Fibroblast of peridontal ligament (primary cell): ENCODE measurements around the gene DYNLL1.
A peak's percentile ranks its signal among the peaks of the same experiment; 100 is the strongest.
"Not testable (repeated sequence)": the region's sequence is repeated elsewhere in the genome, so short reads cannot be mapped to it uniquely, and the experiment has no call there.

Experiments
- DNase-seq: peaks from one replicate; pipeline ENCODE4 v3.0.0-alpha.2; 2010; ENCODE audit errors: extremely low read depth

The DYNLL1 gene

DNA sequence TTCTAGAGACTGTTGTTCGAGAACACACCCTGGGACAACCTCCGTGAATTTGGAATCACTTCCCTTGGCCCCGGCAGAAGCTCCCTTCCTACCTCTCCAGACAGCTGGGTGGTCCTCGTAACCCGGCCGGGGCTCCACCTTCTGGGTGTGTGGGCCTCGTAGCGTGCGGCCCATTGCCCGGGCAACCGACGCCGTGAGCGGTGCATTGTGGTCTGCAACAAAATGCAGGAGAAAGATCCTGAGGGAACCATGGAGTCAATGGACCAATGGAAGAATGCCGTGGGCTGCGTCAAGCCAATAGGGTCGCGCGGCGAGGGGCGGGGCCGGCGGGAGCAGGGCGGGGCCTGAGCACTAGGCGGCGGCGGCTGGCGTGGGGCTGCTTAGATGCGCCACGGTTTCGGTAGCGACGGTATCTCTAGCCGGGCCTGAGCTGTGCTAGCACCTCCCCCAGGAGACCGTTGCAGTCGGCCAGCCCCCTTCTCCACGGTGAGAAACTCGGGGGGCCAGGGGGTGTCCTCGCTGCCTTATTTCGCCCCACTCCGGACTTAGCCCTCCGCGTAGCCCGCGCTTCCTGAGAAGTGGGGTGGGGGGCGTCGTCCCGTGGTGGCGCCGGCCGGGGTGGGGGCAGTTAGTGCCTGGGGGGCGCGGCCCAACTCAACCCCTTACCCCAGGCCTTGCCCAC lies at the start of gene DYNLL1:
TSS of gene DYNLL1 (plus strand) at position 383 of the 682 bp plus-strand sequence. CDS start 309 bp downstream, outside the sequence.
- peak; percentile 95 for DNase-seq

DNA sequence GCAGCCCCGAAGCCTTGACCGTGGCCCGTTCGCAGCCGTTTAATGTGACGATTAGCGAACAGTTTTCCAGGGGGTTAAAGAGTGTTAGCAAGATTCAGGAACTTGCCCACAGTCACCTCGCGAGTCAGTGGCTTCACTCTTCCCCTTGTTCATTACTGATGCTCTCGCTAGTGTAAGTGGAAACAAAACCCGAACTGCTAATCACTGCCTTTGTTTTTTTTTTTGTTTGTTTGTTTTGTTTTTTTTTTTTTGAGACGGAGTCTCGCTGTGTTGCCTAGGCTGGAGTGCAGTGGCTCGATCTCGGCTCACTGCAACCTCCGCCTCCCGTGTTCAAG lies 49.1 kb upstream of the DYNLL1 start:
- DNase-seq = not testable (repeated sequence)

DNA sequence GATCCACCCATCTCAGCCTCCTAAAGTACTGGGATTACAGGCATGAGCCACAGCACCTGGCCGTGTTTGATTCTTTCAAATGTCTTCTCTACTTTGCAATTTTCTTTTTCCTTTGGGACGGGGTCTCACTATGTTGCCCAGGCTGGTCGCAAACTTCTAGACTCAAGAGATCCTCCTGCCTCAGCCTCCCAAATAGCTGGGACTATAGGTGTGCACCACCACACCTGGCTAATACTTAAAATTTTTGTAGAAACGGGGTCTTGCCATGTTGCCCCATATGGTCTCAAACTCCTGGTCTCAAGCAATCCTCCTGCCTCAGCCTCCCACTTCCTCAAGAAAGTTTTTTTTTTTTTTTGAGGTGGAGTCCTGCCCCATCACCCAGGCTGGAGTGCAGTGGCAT lies 47.9 kb upstream of the DYNLL1 start:
- no peak for DNase-seq

DNA sequence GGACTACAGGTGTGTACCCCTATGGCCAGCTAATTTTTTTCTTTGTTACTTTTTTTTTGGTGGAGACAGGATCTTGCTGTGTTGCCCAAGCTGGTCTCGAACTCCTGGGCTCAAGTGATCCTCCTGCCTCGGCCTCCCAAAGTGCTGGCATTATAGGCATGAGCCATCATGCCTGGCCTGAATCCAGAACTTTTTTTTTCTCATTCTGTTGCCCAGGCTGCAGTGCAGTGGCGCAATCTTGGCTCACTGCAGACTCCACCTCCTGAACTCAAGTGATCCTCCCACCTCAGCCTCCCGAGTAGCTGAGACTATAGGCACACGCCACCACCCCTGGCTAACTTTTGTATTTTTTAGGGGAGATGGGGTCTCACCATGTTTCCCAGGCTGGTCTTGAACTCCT lies 43.4 kb upstream of the DYNLL1 start:
- not testable (repeated sequence) for DNase-seq

DNA sequence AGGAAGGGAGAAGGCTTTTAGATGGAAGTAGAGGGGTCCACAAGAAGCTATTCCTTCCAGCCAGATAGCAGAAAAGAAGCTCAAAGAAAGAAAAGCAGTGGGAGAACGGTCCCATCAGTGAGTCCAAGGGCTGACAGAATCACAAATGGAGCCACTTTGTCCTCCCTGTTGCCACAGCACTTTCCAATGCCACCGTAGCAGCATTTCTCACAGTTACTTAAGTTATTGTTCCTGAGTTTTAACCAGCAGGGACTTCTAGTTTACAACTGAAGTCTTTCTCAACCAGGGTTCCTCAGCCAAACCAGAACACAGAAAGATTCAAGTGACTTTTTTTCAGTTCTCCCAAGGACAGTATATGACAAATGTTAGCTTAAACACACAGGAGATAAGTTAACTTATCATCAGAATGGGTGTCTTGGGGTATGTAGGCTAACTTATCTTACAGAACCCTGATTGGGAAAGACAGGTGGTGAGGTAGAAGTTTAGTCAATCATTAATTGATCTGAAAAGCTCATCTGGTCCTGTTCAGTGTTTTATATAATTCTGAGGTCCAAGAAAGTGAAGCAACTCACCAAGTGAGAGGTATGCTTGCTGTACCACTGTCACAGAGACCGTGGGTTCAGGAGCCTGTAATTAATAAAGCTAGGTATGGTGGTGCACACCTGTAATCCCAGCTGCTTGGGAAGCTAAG lies 42.7 kb upstream of the DYNLL1 start:
- no peak for DNase-seq

DNA sequence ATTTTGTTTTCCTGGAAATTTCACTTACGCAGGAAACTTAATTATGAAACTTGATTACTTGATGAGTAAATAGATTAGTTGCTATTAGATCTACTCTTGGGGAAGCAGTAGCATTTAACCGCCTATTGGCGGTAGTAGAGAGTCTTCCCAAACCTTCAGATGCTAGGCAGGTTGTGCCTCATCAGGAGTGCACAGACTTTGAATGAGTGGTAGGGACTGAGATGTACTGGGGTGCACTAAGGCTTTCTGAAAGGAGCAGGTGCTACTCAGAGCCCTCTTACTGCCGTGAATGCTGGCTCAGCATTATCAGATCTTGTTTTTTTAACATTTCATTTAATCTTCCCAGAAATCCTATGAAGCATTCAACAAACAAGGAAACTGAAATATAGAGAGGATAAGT lies 41.9 kb upstream of the DYNLL1 start:
- peak; percentile 21 for DNase-seq

DNA sequence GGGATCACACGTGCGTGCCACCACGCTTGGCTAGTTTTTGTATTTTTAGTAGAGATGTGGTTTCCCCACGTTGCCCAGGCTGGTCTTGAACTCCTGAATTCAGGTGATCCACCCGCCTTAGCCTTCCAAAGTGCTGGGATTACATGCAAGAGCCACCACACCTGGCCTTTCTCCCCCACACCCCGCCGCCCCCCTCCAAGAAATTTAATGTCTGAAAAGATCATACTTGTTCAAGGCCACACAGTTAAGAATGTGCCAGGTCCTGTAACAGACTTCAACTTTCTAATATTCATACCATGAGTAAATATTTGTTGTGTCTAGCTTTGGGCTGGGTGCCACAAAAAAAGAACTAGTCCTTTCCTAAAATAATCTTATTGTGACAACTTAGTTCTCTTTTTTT lies 40.6 kb upstream of the DYNLL1 start:
- no peak for DNase-seq

DNA sequence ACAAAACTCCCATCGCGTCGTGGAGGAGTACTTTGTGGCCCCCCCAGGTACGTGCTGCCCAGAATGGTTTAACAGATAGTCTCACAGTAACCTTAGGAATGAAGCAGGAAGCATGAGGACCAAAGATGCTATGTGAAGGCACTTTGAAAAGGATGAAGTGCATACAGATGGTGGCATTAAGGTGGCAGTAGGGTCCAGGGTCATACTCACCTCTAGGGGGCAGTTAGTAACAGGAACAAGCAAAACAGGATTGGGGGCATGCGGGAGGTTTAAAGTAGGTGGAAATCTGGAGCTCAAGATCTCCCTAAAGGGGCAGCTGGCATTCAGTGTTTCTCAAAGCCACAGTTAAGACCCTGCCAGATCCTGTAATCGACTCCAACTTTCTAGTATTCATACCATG lies 38.8 kb upstream of the DYNLL1 start:
- DNase-seq = no peak

DNA sequence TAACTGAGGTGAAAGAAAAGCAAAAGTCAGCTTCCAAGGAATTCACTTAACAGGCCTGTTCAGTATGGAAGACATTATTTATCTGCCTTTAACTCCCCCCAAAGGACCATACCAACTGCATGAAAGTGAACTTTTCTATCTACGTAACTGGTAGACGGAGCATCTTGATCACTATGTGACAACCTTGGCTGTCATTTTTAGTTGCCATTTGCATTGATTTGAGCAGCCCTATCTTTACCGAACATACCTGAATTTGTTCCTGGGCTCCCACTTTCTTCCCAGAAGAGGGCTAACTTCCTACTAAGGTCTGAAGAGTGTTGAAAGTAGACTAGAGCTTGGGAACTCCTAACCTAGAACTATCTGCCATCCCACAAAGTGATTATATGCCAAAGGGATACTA lies 35.8 kb upstream of the DYNLL1 start:
- no peak for DNase-seq

DNA sequence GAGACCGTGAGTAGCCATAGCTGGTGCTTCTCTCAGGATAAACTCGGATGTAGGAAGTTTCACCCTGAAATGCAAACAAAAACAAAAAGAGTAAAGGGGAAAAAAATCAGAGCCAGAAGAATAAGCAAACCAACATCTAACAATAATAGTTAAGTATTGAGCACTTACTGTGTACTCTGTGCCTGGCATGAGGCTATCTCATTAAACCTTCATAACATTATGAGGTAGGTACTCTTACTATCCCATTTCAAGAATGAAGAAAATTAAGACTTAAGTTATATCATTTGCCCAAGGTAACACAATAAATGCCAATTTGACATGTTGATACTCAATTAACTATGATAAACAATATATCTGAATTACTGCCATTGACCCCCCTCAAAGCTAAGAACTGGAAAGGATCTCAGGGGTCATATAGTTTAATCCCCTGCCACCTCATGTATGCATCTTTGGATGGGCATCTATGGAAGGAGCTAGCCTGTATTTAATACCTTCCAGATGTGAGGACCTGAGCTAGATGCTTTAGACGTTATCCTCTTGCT lies 33.7 kb upstream of the DYNLL1 start:
- no peak for DNase-seq

DNA sequence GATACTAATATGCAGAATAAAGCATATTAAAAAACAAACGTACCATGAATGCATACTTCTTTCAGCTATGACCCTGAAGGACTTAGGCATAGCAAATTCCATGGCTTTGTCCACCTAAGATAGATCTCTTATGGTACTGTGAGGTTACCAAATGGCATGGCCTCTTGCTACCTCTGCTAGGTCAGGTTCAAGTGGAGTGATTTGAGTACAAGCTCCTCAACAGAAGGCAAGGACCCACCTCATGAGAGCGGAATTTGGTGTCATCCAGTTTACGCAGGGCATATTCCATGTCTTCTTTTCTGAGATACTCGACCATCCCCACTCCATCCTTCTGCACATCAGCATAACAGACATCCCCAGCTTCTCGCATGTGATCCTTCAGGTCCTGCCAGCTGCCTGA lies 32.2 kb upstream of the DYNLL1 start:
- no peak for DNase-seq

DNA sequence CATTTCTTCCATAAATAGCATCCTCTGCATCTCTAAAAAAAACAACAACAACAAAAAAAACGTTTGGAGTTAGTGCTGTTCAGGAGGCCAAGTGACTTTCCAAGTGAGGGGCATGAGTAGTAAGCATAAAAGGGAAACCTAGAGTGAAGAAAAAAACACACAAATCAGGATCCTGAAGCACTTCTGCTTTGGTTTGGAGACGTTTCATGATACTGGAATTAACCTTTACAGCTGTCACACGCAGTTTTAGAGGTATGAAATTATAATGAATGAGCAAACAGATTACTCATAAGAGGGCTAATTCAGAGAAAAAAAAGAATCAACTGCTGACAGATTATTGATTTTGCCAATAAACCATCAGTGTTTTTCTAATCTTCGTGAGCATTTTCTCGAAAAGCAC lies 30.2 kb upstream of the DYNLL1 start:
- no peak for DNase-seq

DNA sequence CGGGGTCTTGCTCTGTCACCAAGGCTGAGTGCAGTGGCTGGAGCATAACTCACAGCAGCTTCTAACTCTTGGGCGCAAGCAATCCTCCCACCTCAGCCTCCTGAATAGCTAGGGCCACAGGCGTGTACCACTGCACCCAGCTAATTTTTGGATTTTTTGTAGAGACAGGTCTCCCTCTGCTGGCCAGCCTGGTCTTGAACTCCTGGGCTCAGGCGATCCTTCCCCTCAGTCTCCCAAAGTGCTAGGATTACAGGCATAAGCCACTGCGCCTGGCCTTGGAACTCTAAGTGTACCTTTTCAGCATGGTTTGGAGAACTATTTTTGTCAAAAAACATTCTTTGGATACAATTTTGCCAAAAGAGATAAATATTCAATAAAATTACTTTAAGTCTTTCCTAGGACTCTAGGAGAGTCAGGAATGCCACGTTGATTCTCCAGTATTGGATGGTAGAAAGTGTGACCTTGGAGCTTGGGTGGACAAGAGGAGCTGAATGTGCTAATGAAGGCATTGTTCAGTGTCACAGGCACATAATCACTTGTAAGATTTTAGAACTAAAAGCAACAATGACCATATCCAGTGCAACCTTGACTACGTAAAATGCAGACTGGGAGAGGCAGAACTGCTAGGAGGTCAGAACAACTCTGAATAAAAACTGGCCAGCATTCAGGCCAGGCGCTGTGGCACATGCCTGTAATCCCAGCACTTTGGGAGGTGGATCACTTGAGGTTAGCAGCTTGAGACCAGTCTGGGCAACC lies 29.2 kb upstream of the DYNLL1 start:
- peak; percentile 57 for DNase-seq

DNA sequence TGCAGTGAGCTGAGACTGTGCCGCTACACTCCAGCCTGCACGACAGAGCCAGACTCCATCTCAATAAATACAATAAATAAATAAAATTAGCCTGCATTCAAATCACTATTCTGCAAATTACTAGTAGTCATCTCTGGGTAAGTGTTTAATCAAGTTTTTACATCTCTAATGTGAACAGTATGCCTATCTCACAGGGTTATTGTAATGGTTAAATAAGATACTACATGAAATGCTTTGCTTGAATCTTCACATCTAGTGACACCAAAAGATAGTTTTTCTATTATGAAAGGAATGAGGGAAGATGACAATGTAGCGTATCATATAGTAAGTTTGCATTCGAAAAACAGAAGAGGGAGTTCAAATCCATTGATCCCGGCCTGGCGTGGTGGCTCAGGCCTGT lies 28.5 kb upstream of the DYNLL1 start:
- no peak for DNase-seq

DNA sequence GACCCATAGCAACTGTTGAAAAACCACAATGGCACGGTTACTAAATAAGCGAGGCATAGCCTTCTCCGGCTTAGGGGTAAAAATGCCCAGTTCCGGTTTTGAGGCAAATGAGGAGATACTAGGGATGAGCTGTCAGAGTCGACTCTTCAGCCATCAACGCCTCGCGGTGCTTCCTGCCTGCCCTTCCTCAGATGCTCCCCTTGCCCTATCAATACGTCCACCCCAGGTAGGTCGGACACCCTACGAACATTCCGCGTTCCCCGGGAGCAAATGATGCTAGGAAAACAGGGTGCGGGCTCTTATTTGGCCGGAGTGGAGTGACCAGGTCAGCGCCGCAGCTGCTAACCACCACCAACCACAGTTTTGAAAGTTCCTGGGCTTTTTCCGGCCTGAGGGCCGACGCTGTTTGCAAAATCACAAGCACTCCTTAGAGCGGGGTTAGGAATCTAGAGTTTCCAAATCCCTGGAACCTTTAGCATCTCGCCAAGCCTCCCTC lies 27.5 kb upstream of the DYNLL1 start:
- DNase-seq = peak; percentile 69

DNA sequence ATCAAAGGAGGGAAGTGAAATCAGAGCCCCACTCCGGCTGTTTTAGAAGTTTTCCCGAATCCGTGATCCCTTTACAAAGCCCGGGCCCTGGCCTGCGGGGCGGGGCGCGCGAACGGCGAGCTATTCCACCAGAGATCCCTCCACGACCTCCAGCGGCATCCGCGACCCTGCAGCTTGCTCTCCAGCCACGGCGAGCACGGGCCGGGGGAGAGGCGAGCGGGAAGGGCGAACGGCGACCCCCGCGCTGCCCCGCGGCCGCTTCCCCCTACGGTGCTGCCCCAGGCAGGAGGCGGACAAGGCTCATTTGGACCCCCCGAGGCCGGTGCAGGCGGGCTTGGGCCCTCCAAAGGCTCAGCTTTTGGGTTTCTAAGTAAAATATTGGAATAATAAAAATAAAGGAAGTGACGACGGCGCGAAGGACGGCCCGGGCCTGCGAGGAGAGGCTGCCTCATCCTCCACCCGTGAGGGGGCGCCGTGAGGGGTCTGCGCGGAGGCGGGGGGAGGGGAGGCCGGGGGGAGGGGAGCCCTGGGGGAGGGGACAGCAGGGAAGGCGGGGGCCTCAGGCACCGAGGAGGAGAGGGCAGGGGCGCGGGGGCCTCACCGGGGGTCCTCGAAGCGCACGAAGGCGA lies 27.0 kb upstream of the DYNLL1 start:
- DNase-seq = peak; percentile 23

DNA sequence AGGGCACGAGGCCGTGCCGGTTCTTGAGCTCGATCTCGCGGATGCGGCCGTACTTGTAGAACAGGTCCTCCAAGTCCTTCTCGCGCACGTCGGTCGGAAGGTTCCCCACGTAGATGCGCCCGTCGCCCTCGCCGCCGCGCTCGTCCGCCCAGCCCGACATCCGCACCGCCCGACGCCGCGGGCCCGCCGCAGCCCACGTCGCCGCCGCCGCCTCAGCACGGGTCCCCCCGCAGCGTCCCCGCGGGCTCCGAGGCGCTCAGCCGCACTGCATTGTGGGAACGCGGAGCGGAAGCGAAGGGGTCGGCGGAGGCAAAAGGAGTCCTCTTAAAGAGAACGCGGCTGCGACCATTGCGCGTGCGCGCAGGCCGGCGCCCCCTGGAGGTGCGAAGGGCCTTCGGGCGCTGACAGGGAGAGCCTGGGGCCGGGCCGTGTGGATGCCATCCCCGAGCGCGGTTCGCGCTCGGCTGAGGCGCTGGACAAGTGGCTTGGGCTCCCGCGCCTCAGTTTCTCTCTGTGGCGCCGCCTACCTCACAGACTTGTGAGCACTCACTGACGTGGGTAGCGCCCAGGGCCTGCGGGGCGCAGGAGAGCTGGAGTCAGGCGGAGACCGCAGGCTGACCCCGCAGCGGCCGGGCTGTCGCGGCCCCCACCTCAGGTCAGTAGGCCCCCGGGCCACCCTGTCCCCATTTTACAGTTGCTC lies 26.3 kb upstream of the DYNLL1 start, which contains the start of gene SRSF9:
TSS of gene SRSF9 (minus strand) at position 299 of the 700 bp plus-strand sequence. CDS start at position 160, 139 bp downstream.
- DNase-seq = peak; percentile 97

DNA sequence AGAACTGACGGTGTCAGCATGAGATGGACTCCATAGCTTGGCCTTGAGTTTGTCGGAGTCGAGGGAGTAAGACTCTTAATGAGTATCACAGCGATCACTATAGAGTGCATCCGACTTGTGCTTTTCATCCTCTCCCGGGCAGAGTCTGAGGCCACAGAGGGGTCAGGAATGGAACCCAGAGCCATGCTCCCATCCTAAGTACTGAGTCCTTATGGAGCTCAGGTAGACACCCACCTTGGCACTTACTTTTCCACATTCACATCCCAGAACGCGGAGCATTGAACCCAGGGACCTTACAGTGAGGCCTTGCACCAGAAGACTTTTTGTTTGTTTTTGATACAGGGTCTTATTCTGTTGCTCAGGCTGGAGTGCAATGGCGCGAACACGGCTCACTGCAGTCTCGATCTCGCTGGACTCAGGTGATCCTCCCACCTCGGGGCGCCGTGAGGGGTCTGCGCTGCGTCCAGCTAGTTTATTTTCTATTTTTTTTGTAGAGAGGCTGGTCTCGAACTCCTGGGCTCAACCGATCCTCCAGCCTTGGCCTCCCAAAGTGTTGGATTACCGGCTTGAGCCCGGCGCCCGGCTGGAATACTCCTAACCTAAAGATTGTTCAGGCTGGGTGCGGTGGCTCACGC lies 25.6 kb upstream of the DYNLL1 start:
- DNase-seq = peak; percentile 37

DNA sequence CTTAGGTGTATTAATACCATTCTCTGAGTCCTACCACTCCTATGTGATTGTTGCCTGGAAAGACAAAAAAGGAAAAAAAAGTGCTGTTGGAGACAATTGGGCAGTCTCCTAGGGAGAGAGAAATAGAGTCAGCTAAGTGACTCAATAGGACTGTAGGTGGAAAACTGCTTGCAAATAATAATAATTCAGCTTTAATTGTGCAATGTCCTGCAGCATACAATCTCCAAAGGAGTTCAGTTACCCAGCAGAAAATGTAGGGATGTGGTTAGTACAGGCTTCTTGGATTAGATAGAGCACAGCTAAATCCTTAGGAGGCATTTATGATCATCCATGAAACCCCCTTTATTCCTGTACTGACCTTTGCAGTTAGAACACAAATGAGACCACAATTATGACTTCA lies 23.4 kb upstream of the DYNLL1 start:
- DNase-seq = no peak

DNA sequence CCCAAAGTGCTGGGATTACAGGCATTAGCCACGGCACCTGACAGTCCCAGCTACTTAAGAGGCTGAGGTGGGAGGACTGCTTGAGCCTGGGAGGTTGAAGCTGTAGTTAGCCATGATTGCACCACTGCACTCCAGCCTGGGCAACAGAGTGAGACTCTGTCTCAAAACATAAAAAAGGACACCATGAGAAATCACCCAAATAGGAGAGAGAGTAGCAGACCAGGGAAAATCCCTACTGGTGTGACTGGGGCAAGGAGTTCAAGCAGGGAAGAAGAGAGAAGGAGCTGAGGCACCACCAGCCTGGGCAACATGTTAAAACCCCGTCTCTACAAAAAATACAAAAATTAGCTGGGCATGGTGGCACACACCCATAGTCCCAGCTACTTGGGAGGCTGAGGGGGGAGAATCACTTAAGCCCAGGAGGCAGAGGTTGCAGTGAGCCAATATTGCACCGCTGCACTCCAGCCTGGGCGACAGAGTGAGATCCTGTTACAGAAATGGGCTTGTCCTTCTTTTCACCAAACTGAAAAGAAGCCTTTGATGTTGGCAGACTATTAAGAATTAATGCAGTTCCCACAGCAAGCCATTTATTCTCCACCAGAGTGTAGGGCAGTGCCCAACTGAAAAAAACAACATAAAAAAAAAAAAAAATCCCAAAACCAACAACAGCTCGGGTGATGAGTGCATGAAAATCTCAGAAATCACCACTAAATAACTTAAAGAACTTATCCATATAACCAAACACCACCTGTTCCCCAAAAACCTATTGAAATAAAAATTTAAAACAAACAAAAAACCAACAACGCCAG lies 21.9 kb upstream of the DYNLL1 start:
- DNase-seq = no peak
